Vagina (tissue), 2 donors: Measurements from ENCODE around the gene LRRC56. TPM values are rescaled to one million over a fixed set of nuclear protein-coding genes. Genes with fewer than 3 reads are reported as not detected.

Source experiments
- DNase-seq, 2 donors: peaks; one replicate each; pipeline ENCODE4 v3.0.0-alpha.2; 2017; ENCODE audit errors: extremely low spot score in 2 of 2
- H3K27ac ChIP-seq: fragments of 200-600 bp; sonication (generic); one replicate; pipeline ENCODE4 v1.5.1; 2019
- H3K27me3 ChIP-seq: fragments of 200-600 bp; sonication (generic); one replicate; pipeline ENCODE4 v1.5.1; 2019
- H3K36me3 ChIP-seq, 2 donors: fragments of 200-600 bp; sonication (generic); one replicate each; pipeline ENCODE4 v1.5.1; 2017 to 2019
- H3K4me1 ChIP-seq: fragments of 200-600 bp; sonication (generic); one replicate; pipeline ENCODE4 v1.5.1; 2019
- H3K4me3 ChIP-seq, 2 donors: fragments of 200-600 bp; sonication (generic); 1 replicate in 1 of 2; 2 replicates in 1 of 2; pipeline ENCODE4 v1.5.1; 2016 to 2019
- H3K9me3 ChIP-seq: fragments of 200-600 bp; sonication (generic); one replicate; pipeline ENCODE4 v1.5.1; 2019
- POLR2A ChIP-seq, 2 donors: fragments of 450-650 bp; IDR thresholded peaks; one replicate each; pipeline ENCODE4 v1.6.1; 2017; ENCODE audit warnings: antibody characterized with exemption in 2 of 2, mild to moderate bottlenecking in 2 of 2, moderate library complexity in 2 of 2
- POLR2AphosphoS5 ChIP-seq, 2 donors: sonication (generic); formaldehyde crosslinking; IDR thresholded peaks; one replicate each; pipeline ENCODE4 v1.9.0; 2017; ENCODE audit warnings: antibody characterized with exemption in 2 of 2, mild to moderate bottlenecking in 2 of 2, low read depth in 1 of 2; ENCODE audit not compliant: insufficient read depth in 1 of 2
- intact Hi-C: fragments of 100-400 bp; cut with DNase I; formaldehyde crosslinking; loops from one replicate; pipeline ENCODE4 v1.15.1; 2023
- total RNA-seq: library from RNA; depleted of rRNA; stranded (reverse); fragments of >200 nt; gene quantifications from one replicate; pipeline ENCODE4 v1.2.3, GENCODE V29; 2016
- TF ChIP-seq, protein P1 (sequence below), 3 experiments: fragments of 450-650 bp in 2 of 3; fragments of 200-600 bp in 1 of 3; sonication (generic) in 1 of 3; IDR thresholded peaks; one replicate each; pipeline ENCODE4 v1.5.1; 2017 to 2019; ENCODE audit warnings: antibody characterized with exemption in 3 of 3, mild to moderate bottlenecking in 2 of 3, moderate library complexity in 2 of 3

LRRC56 gene
- total RNA-seq, 1 donor from 2014 or later: 0.49 TPM

DNA sequence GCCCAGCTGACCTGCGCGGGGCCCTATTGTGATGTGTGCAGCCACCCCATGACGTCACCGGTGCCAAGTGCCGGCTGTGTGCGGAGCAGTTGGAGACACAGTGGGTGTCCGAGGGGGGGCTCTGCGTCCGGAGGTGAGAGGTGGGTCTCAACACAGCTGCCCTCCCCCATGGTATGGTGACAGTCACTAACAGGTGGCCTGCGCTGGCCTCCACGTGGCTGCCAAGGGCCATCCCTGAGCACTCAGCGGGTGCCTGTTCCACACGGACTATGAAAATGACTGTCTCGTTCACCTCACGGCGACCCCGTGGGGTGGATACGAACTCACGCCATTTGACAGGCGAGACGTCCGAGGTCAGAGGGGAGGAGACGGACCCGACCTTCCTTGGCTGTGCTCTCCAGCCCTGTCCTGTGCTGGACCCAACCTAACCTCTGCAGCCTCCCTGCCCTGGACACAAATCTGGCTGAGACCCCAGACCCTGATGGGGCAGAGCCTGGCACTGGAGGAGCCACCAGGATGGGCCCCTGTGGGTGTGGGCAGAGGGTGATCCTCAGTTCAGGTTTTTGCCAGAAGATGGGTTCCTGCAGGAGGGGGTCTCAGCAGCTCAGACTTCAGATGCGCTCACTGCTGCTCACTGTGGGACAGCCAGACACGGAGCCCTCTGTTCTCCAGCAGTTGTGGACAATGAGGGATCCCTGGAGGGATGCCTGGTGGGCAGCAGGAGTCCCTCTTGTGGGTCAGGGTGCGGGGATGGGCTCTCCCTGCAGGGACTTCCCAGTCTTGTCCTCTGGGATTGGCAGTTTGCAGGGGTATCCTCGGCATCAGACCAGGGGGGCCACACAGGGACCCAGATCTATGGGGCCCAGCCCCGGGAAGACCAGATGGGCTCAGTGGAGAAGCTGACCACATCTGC, 8.3 kb upstream of the LRRC56 start:
- DNase-seq: no peak
- Histone ChIP-seq H3K36me3 (peaks cover 0 to 29% of the 10 kb centered on the region in 2 donors), H3K4me1 (peaks cover 19% of the 10 kb centered on the region), H3K9me3 (no peaks in the 10 kb centered on the region), H3K27me3 (no peaks in the 10 kb centered on the region), H3K27ac (no peak overlapping the region), H3K4me3 (no peak overlapping the region)
- intact Hi-C loops: no loop called here
- no peak for TF ChIP-seq POLR2A (IDR thresholded peaks at IDR 0.05)
- no peak for TF ChIP-seq POLR2AphosphoS5 (IDR thresholded peaks at IDR 0.05; ENCODE audit: insufficient read depth in 1 of 2, low read depth in 1 of 2)
- TF ChIP-seq, protein P1, sequence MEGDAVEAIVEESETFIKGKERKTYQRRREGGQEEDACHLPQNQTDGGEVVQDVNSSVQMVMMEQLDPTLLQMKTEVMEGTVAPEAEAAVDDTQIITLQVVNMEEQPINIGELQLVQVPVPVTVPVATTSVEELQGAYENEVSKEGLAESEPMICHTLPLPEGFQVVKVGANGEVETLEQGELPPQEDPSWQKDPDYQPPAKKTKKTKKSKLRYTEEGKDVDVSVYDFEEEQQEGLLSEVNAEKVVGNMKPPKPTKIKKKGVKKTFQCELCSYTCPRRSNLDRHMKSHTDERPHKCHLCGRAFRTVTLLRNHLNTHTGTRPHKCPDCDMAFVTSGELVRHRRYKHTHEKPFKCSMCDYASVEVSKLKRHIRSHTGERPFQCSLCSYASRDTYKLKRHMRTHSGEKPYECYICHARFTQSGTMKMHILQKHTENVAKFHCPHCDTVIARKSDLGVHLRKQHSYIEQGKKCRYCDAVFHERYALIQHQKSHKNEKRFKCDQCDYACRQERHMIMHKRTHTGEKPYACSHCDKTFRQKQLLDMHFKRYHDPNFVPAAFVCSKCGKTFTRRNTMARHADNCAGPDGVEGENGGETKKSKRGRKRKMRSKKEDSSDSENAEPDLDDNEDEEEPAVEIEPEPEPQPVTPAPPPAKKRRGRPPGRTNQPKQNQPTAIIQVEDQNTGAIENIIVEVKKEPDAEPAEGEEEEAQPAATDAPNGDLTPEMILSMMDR (IDR thresholded peaks at IDR 0.05): no peak

DNA sequence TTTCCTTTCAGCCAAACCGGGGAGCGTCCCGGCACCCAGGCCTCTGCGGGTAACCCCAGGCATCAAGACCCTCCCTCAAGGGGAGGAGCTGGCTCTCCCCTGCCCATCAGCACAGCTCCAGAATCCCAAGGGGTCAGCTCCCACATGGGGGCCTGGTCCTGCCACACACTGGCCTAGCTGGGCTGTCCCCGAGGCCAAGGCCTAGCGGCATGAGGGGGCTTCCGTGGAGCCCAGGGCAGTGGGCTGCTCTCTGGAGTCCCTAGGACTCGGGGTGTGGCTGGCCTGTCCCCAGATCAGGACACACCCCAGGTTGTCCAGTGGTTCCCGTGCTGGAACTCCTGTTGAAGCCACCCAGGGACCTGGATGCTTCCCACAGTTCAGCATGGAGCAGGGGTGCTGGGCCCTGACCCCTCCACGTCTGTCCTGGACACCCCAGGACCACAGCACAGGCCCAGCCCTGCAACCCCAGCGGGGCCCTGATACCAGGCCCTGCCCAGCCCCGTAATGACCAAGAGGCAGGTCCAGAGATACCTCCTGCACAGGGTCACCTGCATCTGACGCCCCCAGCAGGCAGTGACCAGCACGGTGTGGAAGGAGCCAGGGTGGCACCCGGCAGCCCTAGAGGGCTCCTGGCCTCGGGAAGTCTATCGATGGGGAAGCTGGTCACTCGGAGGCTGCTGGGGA, 7.5 kb upstream of the LRRC56 start:
- no peak overlapping the region for H3K4me3 ChIP-seq
- no peaks in the 10 kb centered on the region for H3K27me3 ChIP-seq
- no peaks in the 10 kb centered on the region for H3K9me3 ChIP-seq
- DNase-seq: no peak
- peaks cover 0 to 29% of the 10 kb centered on the region in 2 donors for H3K36me3 ChIP-seq
- H3K27ac ChIP-seq: no peak overlapping the region
- intact Hi-C loops: no loop called here
- peaks cover 26% of the 10 kb centered on the region for H3K4me1 ChIP-seq
- TF ChIP-seq, protein P1 (IDR thresholded peaks at IDR 0.05): no peak
- TF ChIP-seq POLR2A (IDR thresholded peaks at IDR 0.05): no peak

DNA sequence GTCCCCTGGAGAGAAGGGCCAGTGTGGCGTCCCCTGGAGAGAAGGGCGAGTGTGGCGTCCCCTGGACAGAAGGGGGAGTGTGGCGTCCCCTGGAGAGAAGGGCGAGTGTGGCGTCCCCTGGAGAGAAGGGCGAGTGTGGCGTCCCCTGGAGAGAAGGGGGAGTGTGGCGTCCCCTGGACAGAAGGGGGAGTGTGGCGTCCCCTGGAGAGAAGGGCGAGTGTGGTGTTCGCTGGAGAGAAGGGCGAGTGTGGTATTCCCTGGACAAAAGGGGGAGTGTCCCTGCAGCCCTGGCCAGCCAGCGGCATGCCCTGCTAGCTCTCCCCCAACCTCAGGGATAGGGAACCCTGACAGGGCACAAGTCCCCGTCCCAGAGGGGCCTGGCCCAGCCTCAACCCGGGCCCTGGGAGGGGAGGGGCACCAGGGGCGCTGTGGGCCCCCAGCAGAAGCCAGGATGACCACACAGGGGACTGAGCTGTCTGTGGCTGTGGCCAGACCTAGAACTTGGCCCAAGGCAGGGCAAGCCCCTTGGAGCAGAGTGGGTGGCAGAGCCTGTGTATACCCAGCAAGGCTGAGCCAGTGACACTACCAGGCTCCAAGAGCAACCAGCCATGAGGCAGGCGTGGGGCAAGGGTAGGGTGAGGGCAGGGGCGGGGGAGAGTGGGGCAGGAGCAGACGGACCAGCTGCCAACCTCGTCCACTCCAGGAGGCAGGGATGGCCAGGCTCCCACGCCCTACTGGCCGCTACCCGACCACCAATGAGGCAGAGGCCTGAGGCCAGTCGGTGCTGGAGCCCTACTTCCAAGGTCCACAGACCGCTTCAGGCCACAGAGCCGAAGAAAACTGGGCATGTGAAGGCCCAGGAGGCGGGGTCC, 6.1 kb upstream of the LRRC56 start:
- no peak overlapping the region for H3K27ac ChIP-seq
- H3K27me3 ChIP-seq: no peaks in the 10 kb centered on the region
- no peak overlapping the region for H3K4me3 ChIP-seq
- H3K36me3 ChIP-seq: peaks cover 0 to 29% of the 10 kb centered on the region in 2 donors
- TF ChIP-seq, protein P1 (IDR thresholded peaks at IDR 0.05): no peak
- TF ChIP-seq POLR2A (IDR thresholded peaks at IDR 0.05): no peak
- no peak for TF ChIP-seq POLR2AphosphoS5 (IDR thresholded peaks at IDR 0.05; ENCODE audit: insufficient read depth in 1 of 2, low read depth in 1 of 2)
- DNase-seq: no peak
- no peaks in the 10 kb centered on the region for H3K9me3 ChIP-seq
- intact Hi-C loops: no loop called here
- peaks cover 30% of the 10 kb centered on the region for H3K4me1 ChIP-seq

DNA sequence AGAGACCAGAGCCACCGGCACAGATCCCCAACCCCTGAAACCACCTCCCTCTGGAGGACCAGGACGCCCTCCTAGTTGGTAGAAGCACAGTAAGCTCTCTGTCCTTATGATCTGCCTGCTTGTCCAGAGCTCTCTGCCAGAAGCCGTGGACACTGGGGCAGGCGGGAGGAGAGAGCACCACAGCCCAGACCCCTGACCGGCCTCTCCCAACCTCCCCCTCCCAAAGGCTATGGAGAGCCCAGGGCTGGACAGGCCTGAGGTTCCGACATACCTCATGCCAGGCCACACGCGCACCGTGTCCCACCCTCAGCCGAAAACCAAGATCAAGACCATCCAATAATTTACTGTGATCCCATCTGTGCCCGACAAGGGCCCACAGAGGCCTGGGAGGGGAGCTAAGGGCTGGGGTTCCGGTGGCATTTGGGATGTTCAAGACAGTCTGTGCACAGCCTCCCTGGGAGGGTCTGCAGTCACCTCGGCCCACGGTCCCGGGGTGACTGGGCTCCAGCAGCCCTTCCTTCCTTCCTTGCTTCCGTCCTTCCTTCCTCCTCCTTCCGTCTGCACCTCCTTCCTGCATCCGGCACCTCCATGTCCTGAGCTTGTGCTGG, 5.3 kb upstream of the LRRC56 start:
- Histone ChIP-seq H3K36me3 (peaks cover 0 to 29% of the 10 kb centered on the region in 2 donors), H3K27me3 (no peaks in the 10 kb centered on the region), H3K9me3 (no peaks in the 10 kb centered on the region), H3K4me1 (peaks cover 39% of the 10 kb centered on the region), H3K4me3 (no peak overlapping the region), H3K27ac (no peak overlapping the region)
- TF ChIP-seq POLR2A (IDR thresholded peaks at IDR 0.05) (no peak), POLR2AphosphoS5 (IDR thresholded peaks at IDR 0.05; ENCODE audit: insufficient read depth in 1 of 2, low read depth in 1 of 2) (no peak)
- TF ChIP-seq, protein P1 (IDR thresholded peaks at IDR 0.05): no peak
- intact Hi-C loops: no loop called here
- no peak for DNase-seq
